Osteoblast (primary cell): ENCODE data around the gene CNNM1. TPM values are rescaled to one million over a fixed set of nuclear protein-coding genes. Genes with fewer than 3 reads are reported as not detected.

Source experiments
- DNase-seq: peaks from one replicate; pipeline ENCODE4 v3.0.0; 2011; ENCODE audit warnings: low spot score, mixed read lengths; ENCODE audit not compliant: insufficient read length; ENCODE audit errors: missing footprints
- H2AFZ ChIP-seq: 2 replicates; pipeline ENCODE4 v1.6.0; 2011; ENCODE audit warnings: mild to moderate bottlenecking, low read length
- H3K27ac ChIP-seq: 2 replicates; pipeline ENCODE4 v1.5.1; 2011; ENCODE audit warnings: mild to moderate bottlenecking, low read depth, low read length, moderate library complexity
- H3K27me3 ChIP-seq: 2 replicates; pipeline ENCODE4 v1.6.0; 2012; ENCODE audit warnings: mild to moderate bottlenecking, control low read depth, inconsistent platforms, low read length, moderate library complexity; ENCODE audit not compliant: insufficient read depth
- H3K36me3 ChIP-seq: 2 replicates; pipeline ENCODE4 v1.5.1; 2011; ENCODE audit warnings: mild to moderate bottlenecking, low read length, control low read depth, moderate library complexity; ENCODE audit not compliant: insufficient read depth
- H3K4me1 ChIP-seq: 2 replicates; pipeline ENCODE4 v1.5.1; 2011; ENCODE audit warnings: mild to moderate bottlenecking, low read length, control low read depth, moderate library complexity; ENCODE audit not compliant: insufficient read depth
- H3K4me2 ChIP-seq: 2 replicates; pipeline ENCODE4 v1.6.0; 2011; ENCODE audit warnings: mild to moderate bottlenecking, low read length; ENCODE audit not compliant: insufficient read depth
- H3K4me3 ChIP-seq: fragments of 200-600 bp; sonication (generic); 3 replicates; pipeline ENCODE4 v1.5.1; 2012; ENCODE audit warnings: mild to moderate bottlenecking, low read length, inconsistent platforms; ENCODE audit not compliant: insufficient read depth
- H3K79me2 ChIP-seq: 2 replicates; pipeline ENCODE4 v1.6.0; 2012; ENCODE audit warnings: mild to moderate bottlenecking, low read length, control low read depth, inconsistent platforms; ENCODE audit not compliant: insufficient read depth
- H3K9me3 ChIP-seq: 2 replicates; pipeline ENCODE4 v1.5.1; 2011; ENCODE audit warnings: low read depth, low read length, control low read depth
- H4K20me1 ChIP-seq: 2 replicates; pipeline ENCODE4 v1.6.0; 2012; ENCODE audit warnings: mild to moderate bottlenecking, low read length, control low read depth; ENCODE audit not compliant: insufficient read depth
- total RNA-seq: library from RNA; depleted of rRNA; stranded (reverse); fragments of >200 nt; gene quantifications from 2 replicates; pipeline ENCODE4 v1.2.3, GENCODE V29; 2012
- TF ChIP-seq, protein P1 (sequence below): IDR thresholded peaks from 2 replicates; pipeline ENCODE4 v1.5.1; 2011; ENCODE audit warnings: mild to moderate bottlenecking, low read depth, low read length, moderate library complexity; ENCODE audit errors: extremely low read depth

The CNNM1 gene
- total RNA-seq, 1 donor: 0.36 TPM

DNA sequence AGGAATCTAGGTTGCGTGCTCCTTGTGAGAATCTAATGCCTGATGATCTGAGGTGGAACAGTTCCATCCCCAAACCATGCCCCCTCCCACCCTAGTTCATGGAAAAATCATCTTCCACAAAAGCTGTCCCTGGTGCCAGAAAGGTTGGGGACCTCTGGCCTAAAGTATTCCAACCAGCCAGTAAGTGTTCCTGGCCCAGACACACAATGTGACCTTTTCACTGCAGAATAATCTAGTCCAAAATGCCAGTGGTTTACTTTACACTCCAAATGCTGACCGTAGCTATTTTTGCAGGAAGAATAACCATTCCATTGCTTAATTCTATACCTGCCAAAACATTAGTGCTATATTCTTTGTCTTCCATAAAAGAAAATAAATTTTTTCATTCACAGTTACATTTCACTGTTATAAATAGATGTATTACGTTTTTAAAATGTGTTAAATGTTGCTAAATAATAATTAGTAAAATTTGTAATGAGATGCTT is 10.4 kb downstream of the CNNM1 start:
- Histone ChIP-seq H3K4me2 (no peak overlapping the region), H3K27ac (no peak overlapping the region), H3K9me3 (no peaks in the 10 kb centered on the region), H3K36me3 (no peaks in the 10 kb centered on the region), H3K27me3 (no peaks in the 10 kb centered on the region), H3K4me1 (peaks cover 8% of the 10 kb centered on the region), H3K79me2 (no peaks in the 10 kb centered on the region), H4K20me1 (no peaks in the 10 kb centered on the region), H3K4me3 (no peak overlapping the region), H2AFZ (no peak overlapping the region)
- TF ChIP-seq, protein P1, sequence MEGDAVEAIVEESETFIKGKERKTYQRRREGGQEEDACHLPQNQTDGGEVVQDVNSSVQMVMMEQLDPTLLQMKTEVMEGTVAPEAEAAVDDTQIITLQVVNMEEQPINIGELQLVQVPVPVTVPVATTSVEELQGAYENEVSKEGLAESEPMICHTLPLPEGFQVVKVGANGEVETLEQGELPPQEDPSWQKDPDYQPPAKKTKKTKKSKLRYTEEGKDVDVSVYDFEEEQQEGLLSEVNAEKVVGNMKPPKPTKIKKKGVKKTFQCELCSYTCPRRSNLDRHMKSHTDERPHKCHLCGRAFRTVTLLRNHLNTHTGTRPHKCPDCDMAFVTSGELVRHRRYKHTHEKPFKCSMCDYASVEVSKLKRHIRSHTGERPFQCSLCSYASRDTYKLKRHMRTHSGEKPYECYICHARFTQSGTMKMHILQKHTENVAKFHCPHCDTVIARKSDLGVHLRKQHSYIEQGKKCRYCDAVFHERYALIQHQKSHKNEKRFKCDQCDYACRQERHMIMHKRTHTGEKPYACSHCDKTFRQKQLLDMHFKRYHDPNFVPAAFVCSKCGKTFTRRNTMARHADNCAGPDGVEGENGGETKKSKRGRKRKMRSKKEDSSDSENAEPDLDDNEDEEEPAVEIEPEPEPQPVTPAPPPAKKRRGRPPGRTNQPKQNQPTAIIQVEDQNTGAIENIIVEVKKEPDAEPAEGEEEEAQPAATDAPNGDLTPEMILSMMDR: no peak
- DNase-seq: no peak

DNA sequence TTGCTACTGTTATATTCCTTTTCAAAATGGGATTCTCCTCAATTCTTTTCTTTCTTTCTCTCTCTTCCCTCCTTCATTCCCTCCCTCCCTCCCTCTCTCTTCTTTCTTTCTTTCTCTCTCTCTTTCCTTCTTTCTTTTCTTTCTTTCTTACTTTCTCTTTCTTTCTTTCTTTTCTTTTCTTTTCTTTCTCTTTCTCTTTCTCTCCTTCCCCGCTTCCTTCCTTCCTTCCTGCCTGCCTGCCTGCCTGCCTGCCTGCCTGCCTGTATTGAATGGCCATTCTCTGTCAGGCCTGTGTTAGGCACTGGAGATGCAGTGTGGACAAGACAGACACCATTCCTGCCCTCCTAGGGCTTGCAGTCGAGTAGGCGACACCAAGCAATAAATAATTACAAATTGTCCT is 11.5 kb downstream of the CNNM1 start:
- Histone ChIP-seq H3K4me3 (no peak overlapping the region), H4K20me1 (no peaks in the 10 kb centered on the region), H2AFZ (no peak overlapping the region), H3K27ac (no peak overlapping the region), H3K9me3 (no peaks in the 10 kb centered on the region), H3K36me3 (no peaks in the 10 kb centered on the region), H3K27me3 (no peaks in the 10 kb centered on the region), H3K79me2 (no peaks in the 10 kb centered on the region), H3K4me1 (peaks cover 12% of the 10 kb centered on the region), H3K4me2 (no peak overlapping the region)
- TF ChIP-seq, protein P1: no peak
- no peak for DNase-seq

DNA sequence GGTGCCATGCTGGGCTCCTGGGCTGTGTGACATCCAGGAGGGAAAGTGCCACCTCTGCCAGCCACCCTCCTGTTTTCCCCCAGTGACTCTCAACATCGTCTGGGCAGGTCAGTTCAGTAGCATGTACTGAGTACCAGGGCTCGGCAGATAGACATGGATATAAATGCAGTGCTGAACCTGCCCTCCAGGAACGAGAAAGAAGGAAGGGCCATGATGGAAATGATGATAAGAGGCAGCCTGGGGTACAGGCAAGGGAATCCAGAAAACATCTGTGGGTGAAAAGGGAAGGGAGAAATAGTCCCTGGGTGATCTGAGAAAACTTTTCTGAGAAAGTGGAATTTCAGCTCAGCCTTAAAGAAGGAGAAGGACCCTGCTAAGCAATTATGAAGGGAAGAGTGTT is 12.1 kb downstream of the CNNM1 start:
- no peak overlapping the region for H3K27ac ChIP-seq
- no peak overlapping the region for H3K4me2 ChIP-seq
- no peaks in the 10 kb centered on the region for H4K20me1 ChIP-seq

DNA sequence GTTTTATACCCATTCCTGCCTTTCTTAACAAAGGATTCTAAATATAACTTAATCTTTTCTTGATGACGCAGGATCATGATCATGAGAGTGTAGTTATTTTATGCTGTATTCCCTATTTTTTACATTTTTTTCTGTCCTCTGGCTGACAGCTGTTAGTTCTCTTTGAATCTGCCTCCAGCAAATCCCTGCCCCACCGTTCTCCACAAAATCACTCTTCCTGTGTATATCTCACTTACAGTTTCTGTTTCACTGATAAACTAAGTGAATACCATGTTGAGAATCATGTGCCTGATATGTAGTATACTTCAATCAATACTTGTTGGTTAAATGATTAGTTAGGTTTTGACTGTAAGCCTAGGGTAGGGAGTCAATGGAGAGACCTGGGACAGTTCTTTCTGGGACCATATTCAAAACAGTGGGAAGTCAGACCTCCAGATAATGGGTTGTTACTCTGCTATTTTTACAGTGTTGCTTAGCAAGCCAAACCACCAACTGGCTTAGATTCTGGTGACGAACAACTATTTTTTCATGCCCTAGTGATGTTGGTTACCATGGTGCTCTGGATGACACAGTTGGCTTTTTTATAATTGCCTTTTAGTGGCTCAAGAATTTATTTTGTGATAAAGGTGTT is 12.8 kb downstream of the CNNM1 start:
- H3K4me1 ChIP-seq: peaks cover 17% of the 10 kb centered on the region
- H3K27me3 ChIP-seq: no peaks in the 10 kb centered on the region
- no peaks in the 10 kb centered on the region for H3K9me3 ChIP-seq
- H3K4me3 ChIP-seq: no peak overlapping the region
- no peaks in the 10 kb centered on the region for H4K20me1 ChIP-seq
- no peaks in the 10 kb centered on the region for H3K79me2 ChIP-seq
- peak overlapping the region; percentile 48 for H3K27ac ChIP-seq
- DNase-seq: no peak
- TF ChIP-seq, protein P1: no peak
- H2AFZ ChIP-seq: no peak overlapping the region
- H3K4me2 ChIP-seq: peak overlapping the region; percentile 25
- no peaks in the 10 kb centered on the region for H3K36me3 ChIP-seq

More for the DNA sequence above, 12.1 kb downstream of the CNNM1 start:
- H2AFZ ChIP-seq: no peak overlapping the region
- no peaks in the 10 kb centered on the region for H3K27me3 ChIP-seq
- H3K9me3 ChIP-seq: no peaks in the 10 kb centered on the region
- TF ChIP-seq, protein P1: no peak
- peaks cover 16% of the 10 kb centered on the region for H3K4me1 ChIP-seq
- H3K79me2 ChIP-seq: no peaks in the 10 kb centered on the region
- H3K4me3 ChIP-seq: no peak overlapping the region
- H3K36me3 ChIP-seq: no peaks in the 10 kb centered on the region
- DNase-seq: no peak
